CD4-positive, alpha-beta T cell (primary cell): ENCODE results near the gene TAGLN2. TPM values are rescaled to one million over a fixed set of nuclear protein-coding genes. Genes with fewer than 3 reads are reported as not detected.
A peak's percentile ranks its signal among the peaks of the same experiment; 100 is the strongest.

Source experiments
- ATAC-seq: fragments of 200-7000 bp; cut with Tn5 transposase; one replicate; pipeline ENCODE4 v1.10.0; 2022; ENCODE audit warnings: mild to moderate bottlenecking; ENCODE audit not compliant: poor library complexity
- CTCF ChIA-PET: fragments of 350-600 bp; sonication (Branson Sonifier 250); formaldehyde crosslinking; loops from one replicate; lab custom pipeline; 2021; ENCODE audit warnings: antibody characterized with exemption, inconsistent platforms; lab: Charles Lee
- POLR2A ChIA-PET: fragments of 350-600 bp; sonication (Branson Sonifier 250); formaldehyde crosslinking; loops from one replicate; lab custom pipeline; 2021; ENCODE audit warnings: antibody characterized with exemption, inconsistent platforms; lab: Charles Lee
- DNase-seq, 14 experiments: peaks; one replicate each; pipeline ENCODE4 v3.0.0-alpha.2; 2013 to 2020; ENCODE audit warnings: mixed read lengths in 2 of 14
- H3K27ac ChIP-seq, 2 donors: one replicate each; pipeline versions ENCODE4 v1.5.1 to v1.7.0; 2013; ENCODE audit warnings: low read length in 2 of 2, low read depth in 1 of 2, mild to moderate bottlenecking in 1 of 2
- H3K27me3 ChIP-seq, 2 experiments: 1 replicate in 1 of 2; 2 replicates in 1 of 2; pipeline versions ENCODE4 v1.6.1 to v1.7.0; 2013; ENCODE audit warnings: low read length in 2 of 2, control low read depth in 1 of 2, mild to moderate bottlenecking in 1 of 2, moderate library complexity in 1 of 2; ENCODE audit not compliant: insufficient read depth in 2 of 2, control insufficient read depth in 1 of 2
- H3K36me3 ChIP-seq: one replicate; pipeline ENCODE4 v1.6.1; 2013; ENCODE audit warnings: low read length, control low read depth; ENCODE audit not compliant: insufficient read depth
- H3K4me1 ChIP-seq: one replicate; pipeline ENCODE4 v1.6.1; 2013; ENCODE audit warnings: low read length, control low read depth; ENCODE audit not compliant: insufficient read depth
- H3K4me3 ChIP-seq: one replicate; pipeline ENCODE4 v1.5.1; 2013; ENCODE audit warnings: mild to moderate bottlenecking, low read length, moderate library complexity
- H3K9me3 ChIP-seq, 2 experiments: 1 replicate in 1 of 2; 2 replicates in 1 of 2; pipeline versions ENCODE4 v1.6.1 to v1.7.0; 2013; ENCODE audit warnings: low read length in 2 of 2, mild to moderate bottlenecking in 2 of 2, control low read depth in 1 of 2, moderate library complexity in 1 of 2; ENCODE audit not compliant: control insufficient read depth in 1 of 2, insufficient read depth in 1 of 2
- H3K27ac Mint-ChIP-seq: one replicate; pipeline ENCODE4 v1.8.0; 2020; ENCODE audit warnings: mixed read lengths
- H3K27me3 Mint-ChIP-seq: one replicate; pipeline ENCODE4 v1.8.0; 2021; ENCODE audit warnings: mixed read lengths
- H3K36me3 Mint-ChIP-seq: one replicate; pipeline ENCODE4 v1.8.0; 2021; ENCODE audit warnings: low read depth, mixed read lengths
- H3K4me1 Mint-ChIP-seq: one replicate; pipeline ENCODE4 v1.8.0; 2021; ENCODE audit warnings: low read depth, mixed read lengths
- H3K4me3 Mint-ChIP-seq: one replicate; pipeline ENCODE4 v1.8.0; 2020; ENCODE audit warnings: mild to moderate bottlenecking, mixed read lengths
- H3K9me3 Mint-ChIP-seq: one replicate; pipeline ENCODE4 v1.8.0; 2020; ENCODE audit warnings: mixed read lengths
- CTCF ChIP-seq: fragments of 200-600 bp; IDR thresholded peaks from one replicate; pipeline ENCODE4 v1.8.0; 2022; ENCODE audit warnings: antibody characterized with exemption, mild to moderate bottlenecking
- intact Hi-C, 2 experiments: fragments of 100-400 bp; cut with DNase I in 1 of 2; cut with micrococcal nuclease in 1 of 2; formaldehyde crosslinking; loops; one replicate each; pipeline versions ENCODE4 v1.15.1 to v1.9.0; 2023 to 2025; cut with DNase I, micrococcal nuclease
- total RNA-seq, 174 experiments: library from RNA in 2 of 174; stranded (reverse) in 2 of 174; gene quantifications; one replicate each; pipeline ENCODE4 v1.2.3 and lab custom pipeline; 2021 to 2026

Gene TAGLN2
- total RNA-seq, 2 experiments from 2014 or later = 301 to 311 TPM

DNA sequence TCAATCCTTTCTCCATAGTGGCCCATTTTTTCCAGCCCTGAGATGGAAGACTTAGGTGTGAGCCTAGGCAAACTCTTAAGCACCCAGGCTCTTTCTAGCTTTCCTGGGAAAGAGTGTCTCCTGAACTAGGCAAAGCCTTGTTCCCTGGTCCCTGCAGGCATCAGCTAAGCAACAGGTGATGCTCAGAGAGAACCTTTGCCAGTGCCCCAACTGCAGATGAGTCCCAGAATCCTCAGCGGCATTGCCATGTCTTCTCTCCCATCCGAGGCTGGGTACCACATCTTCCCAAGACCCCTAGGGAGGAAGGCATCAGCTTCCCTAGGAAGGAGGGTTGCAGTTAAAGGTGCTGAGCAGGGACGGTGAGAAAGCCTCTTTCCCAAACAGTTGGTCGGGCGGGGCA is 54.6 kb downstream of the TAGLN2 start:
- Mint-ChIP-seq H3K4me1 (peaks cover 12% of the 10 kb centered on the region), H3K9me3 (no peaks in the 10 kb centered on the region), H3K4me3 (no peak overlapping the region), H3K27ac (no peak overlapping the region), H3K36me3 (no peaks in the 10 kb centered on the region), H3K27me3 (peaks cover 3% of the 10 kb centered on the region)
- ATAC-seq (no peak), DNase-seq (no peak)
- intact Hi-C loops = no loop called here
- Histone ChIP-seq H3K4me3 (no peak overlapping the region), H3K27me3 (no peaks in the 10 kb centered on the region), H3K4me1 (peaks cover 6% of the 10 kb centered on the region), H3K9me3 (no peaks in the 10 kb centered on the region), H3K27ac (no peak overlapping the region), H3K36me3 (no peaks in the 10 kb centered on the region)
- ChIA-PET CTCF (no interaction called here), POLR2A (no interaction called here)
- no peak for TF ChIP-seq CTCF

DNA sequence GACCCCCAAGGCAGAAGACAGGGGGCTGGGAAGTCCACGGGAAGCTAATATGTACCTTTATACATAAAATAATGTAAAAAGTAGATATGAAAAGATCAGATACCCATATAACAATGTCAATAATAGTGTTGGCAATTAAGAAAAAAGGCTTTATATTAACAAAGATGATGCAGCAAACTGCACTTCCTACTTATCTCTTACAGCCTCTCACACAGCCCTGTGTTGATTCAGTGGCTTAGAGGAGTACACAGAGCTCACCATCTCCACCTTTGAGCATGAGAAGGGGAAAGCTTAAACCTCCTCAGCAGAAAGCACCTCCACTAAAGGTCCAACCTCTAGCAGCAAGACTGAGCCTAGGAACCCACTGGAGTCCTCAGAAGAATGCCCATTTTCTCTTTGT is 55.7 kb downstream of the TAGLN2 start:
- intact Hi-C loops = no loop called here
- no peaks in the 10 kb centered on the region for H3K27me3 ChIP-seq
- Mint-ChIP-seq H3K9me3 (no peaks in the 10 kb centered on the region), H3K27me3 (peaks cover 3% of the 10 kb centered on the region), H3K4me1 (peaks cover 12% of the 10 kb centered on the region), H3K27ac (no peak overlapping the region), H3K36me3 (no peaks in the 10 kb centered on the region), H3K4me3 (no peak overlapping the region)
- no peak overlapping the region for H3K27ac ChIP-seq
- H3K4me3 ChIP-seq = no peak overlapping the region
- no peaks in the 10 kb centered on the region for H3K9me3 ChIP-seq
- no peak for DNase-seq
- ChIA-PET POLR2A (no interaction called here), CTCF (no interaction called here)
- H3K4me1 ChIP-seq = peaks cover 6% of the 10 kb centered on the region
- ATAC-seq = no peak
- no peaks in the 10 kb centered on the region for H3K36me3 ChIP-seq
- no peak for TF ChIP-seq CTCF

- H3K9me3 Mint-ChIP-seq = no peaks in the 10 kb centered on the region
- H3K27ac Mint-ChIP-seq = no peak overlapping the region
- POLR2A ChIA-PET = no interaction called here
- Histone ChIP-seq H3K4me3 (no peak overlapping the region), H3K27me3 (no peaks in the 10 kb centered on the region), H3K9me3 (no peaks in the 10 kb centered on the region), H3K36me3 (no peaks in the 10 kb centered on the region), H3K4me1 (peaks cover 6% of the 10 kb centered on the region), H3K27ac (no peak overlapping the region)
- intact Hi-C loops = no loop called here
- CTCF ChIA-PET = no interaction called here
- TF ChIP-seq CTCF = no peak
- H3K27me3 Mint-ChIP-seq = peaks cover 3% of the 10 kb centered on the region
- DNase-seq (peak in 3 of 14 experiments; percentile 7 to 42 (median 23)), ATAC-seq (no peak)
- H3K4me1 Mint-ChIP-seq = peaks cover 12% of the 10 kb centered on the region
- H3K36me3 Mint-ChIP-seq = no peaks in the 10 kb centered on the region
- H3K4me3 Mint-ChIP-seq = no peak overlapping the region
These were observed 56.1 kb downstream of the TAGLN2 start for GRCh38 chr1:159869173-159869572.
